OCI-LY7 (cell line): ENCODE measurements around the gene MYZAP. TPM values are rescaled to one million over a fixed set of nuclear protein-coding genes. Genes with fewer than 3 reads are reported as not detected.

Experiments used
- BruUV-seq: library from RNA; stranded (reverse); fragments of 400-500 nt; replicated peaks from 2 replicates; lab custom pipeline; 2021; lab: Mats Ljungman, UMichigan
- CTCF ChIA-PET: fragments of 300-600 bp; sonication (Branson Sonifier 250); formaldehyde crosslinking; loops from one replicate; lab custom pipeline; 2022; ENCODE audit warnings: antibody characterized with exemption; ENCODE audit not compliant: unreplicated experiment; lab: Charles Lee
- POLR2A ChIA-PET: fragments of 300-600 bp; sonication (Branson Sonifier 250); formaldehyde crosslinking; loops from one replicate; lab custom pipeline; 2022; ENCODE audit warnings: antibody characterized with exemption; lab: Charles Lee
- DNase-seq: peaks from one replicate; pipeline ENCODE4 v3.0.0-alpha.2; 2015; ENCODE audit warnings: low spot score
- H2AFZ ChIP-seq: fragments of 200-600 bp; sonication (generic), shearing (Covaris generic); 2 replicates; pipeline ENCODE4 v1.6.1; 2014; ENCODE audit warnings: mild to moderate bottlenecking, antibody characterized with exemption, low read length, moderate library complexity
- H3K27ac ChIP-seq: fragments of 200-600 bp; sonication (generic); 2 replicates; pipeline ENCODE4 v1.5.1; 2014; ENCODE audit warnings: mixed run types, low read depth, mild to moderate bottlenecking, moderate library complexity, low read length, inconsistent platforms; ENCODE audit not compliant: poor library complexity, severe bottlenecking
- H3K36me3 ChIP-seq: fragments of 200-600 bp; sonication (generic); 2 replicates; pipeline ENCODE4 v1.6.1; 2014; ENCODE audit warnings: mild to moderate bottlenecking, antibody characterized with exemption, low read length, moderate library complexity, mixed read lengths; ENCODE audit not compliant: insufficient read depth
- H3K4me1 ChIP-seq: fragments of 200-600 bp; sonication (generic); 2 replicates; pipeline ENCODE4 v1.5.1; 2014; ENCODE audit warnings: mild to moderate bottlenecking, low read length; ENCODE audit not compliant: insufficient read depth, poor library complexity, severe bottlenecking
- H3K4me2 ChIP-seq: fragments of 200-600 bp; sonication (generic); 2 replicates; pipeline ENCODE4 v1.6.1; 2014; ENCODE audit warnings: mild to moderate bottlenecking, low read length
- H3K4me3 ChIP-seq: fragments of 200-600 bp; sonication (generic); 2 replicates; pipeline ENCODE4 v1.5.1; 2014; ENCODE audit warnings: mild to moderate bottlenecking, low read depth, low read length; ENCODE audit not compliant: poor library complexity, severe bottlenecking
- H3K79me2 ChIP-seq: fragments of 200-600 bp; sonication (generic); 2 replicates; pipeline ENCODE4 v1.6.1; 2016; ENCODE audit warnings: low read depth, mild to moderate bottlenecking, low read length, moderate library complexity, mixed read lengths; ENCODE audit not compliant: insufficient read depth
- H3K9me2 ChIP-seq: fragments of 200-600 bp; sonication (generic); 2 replicates; pipeline ENCODE4 v1.6.1; 2016; ENCODE audit warnings: mild to moderate bottlenecking, low read length, mixed read lengths; ENCODE audit not compliant: insufficient read depth
- H3K9me3 ChIP-seq: fragments of 200-600 bp; sonication (generic); 2 replicates; pipeline ENCODE4 v1.6.1; 2014; ENCODE audit warnings: mild to moderate bottlenecking, mixed run types, low read length, mixed read lengths
- H4K20me1 ChIP-seq: fragments of 200-600 bp; sonication (generic); 2 replicates; pipeline ENCODE4 v1.6.1; 2014; ENCODE audit warnings: mild to moderate bottlenecking, antibody characterized with exemption, low read length, moderate library complexity, mixed read lengths; ENCODE audit not compliant: insufficient read depth
- CTCF ChIP-seq: fragments of 200-600 bp; sonication (generic); conservative IDR thresholded peaks from 2 replicates; pipeline ENCODE4 v1.5.1; 2014; ENCODE audit warnings: mild to moderate bottlenecking, antibody characterized with exemption, low read length, moderate library complexity, mixed read lengths
- EZH2phosphoT487 ChIP-seq: fragments of 200-600 bp; sonication (generic); IDR thresholded peaks from 2 replicates; pipeline ENCODE4 v1.6.1; 2018; ENCODE audit warnings: low read depth, borderline replicate concordance, mild to moderate bottlenecking, mixed run types, antibody characterized with exemption, low read length, moderate library complexity, mixed read lengths
- intact Hi-C: fragments of 100-400 bp; cut with micrococcal nuclease; formaldehyde crosslinking; loops from one replicate; pipeline ENCODE4 v1.10.0; 2022; ENCODE audit not compliant: unreplicated experiment
- total RNA-seq, 2 experiments: library from RNA; depleted of rRNA in 1 of 2; stranded (reverse); fragments of >200 nt in 1 of 2; shearing (Covaris generic) in 1 of 2; gene quantifications; 2 replicates each; pipeline ENCODE4 v1.2.3, GENCODE V29; 2014 to 2022

The MYZAP gene
- total RNA-seq, 2 experiments from 2014 or later = not detected

GRCh38 chr15:57681011-57681410 lies 89.3 kb downstream of the MYZAP start:
- no peaks in the 10 kb centered on the region for H3K9me2 ChIP-seq
- no peaks in the 10 kb centered on the region for H3K36me3 ChIP-seq
- no peaks in the 10 kb centered on the region for H3K79me2 ChIP-seq
- TF ChIP-seq CTCF (no peak), EZH2phosphoT487 (no peak)
- intact Hi-C loops = no loop called here
- H3K4me1 ChIP-seq = no peaks in the 10 kb centered on the region
- no peaks in the 10 kb centered on the region for H3K9me3 ChIP-seq
- no peaks in the 10 kb centered on the region for H4K20me1 ChIP-seq
- H3K4me3 ChIP-seq = no peak overlapping the region
- no peak overlapping the region for H3K27ac ChIP-seq
- H2AFZ ChIP-seq = no peak overlapping the region
- CTCF ChIA-PET = no interaction called here
- POLR2A ChIA-PET = no interaction called here
- no peak for DNase-seq
- BruUV-seq = no TSS peak
- H3K4me2 ChIP-seq = no peak overlapping the region

- POLR2A ChIA-PET = interaction anchor here (1.2 kb wide), 1 partner anchor 22 kb away, joined by 4 read pairs; no protein-coding TSS in a partner anchor
- BruUV-seq = no TSS peak
- CTCF ChIA-PET = no interaction called here
These were observed 91.8 kb downstream of the MYZAP start for GRCh38 chr15:57683481-57683880.

More at GRCh38 chr15:57683481-57683880, 91.8 kb downstream of the MYZAP start:
- intact Hi-C loops = no loop called here
- H3K27ac ChIP-seq = no peak overlapping the region
- no peak for DNase-seq
- H3K4me3 ChIP-seq = no peak overlapping the region
- H3K4me1 ChIP-seq = no peaks in the 10 kb centered on the region
- TF ChIP-seq EZH2phosphoT487 (no peak), CTCF (no peak)
- no peaks in the 10 kb centered on the region for H3K79me2 ChIP-seq
- H3K36me3 ChIP-seq = no peaks in the 10 kb centered on the region
- H3K9me3 ChIP-seq = no peaks in the 10 kb centered on the region
- H3K4me2 ChIP-seq = no peak overlapping the region
- no peak overlapping the region for H2AFZ ChIP-seq
- no peaks in the 10 kb centered on the region for H4K20me1 ChIP-seq
- H3K9me2 ChIP-seq = no peaks in the 10 kb centered on the region
